GM18951 (cell line): ENCODE measurements around the gene FAAP20.

Experiments
- POLR2A ChIP-seq: IDR thresholded peaks from 4 replicates; pipeline ENCODE4 v1.6.1; 2011; ENCODE audit warnings: mild to moderate bottlenecking; ENCODE audit not compliant: insufficient read length, insufficient read depth; ENCODE audit errors: extremely low read depth
- in situ Hi-C: fragments of 300-500 bp; cut with MboI; formaldehyde crosslinking; loops from one replicate; pipeline ENCODE4 v1.12.0; 2022; ENCODE audit warnings: low sequenced_read_pairs, mixed read lengths, inconsistent platforms; ENCODE audit not compliant: unreplicated experiment

Gene FAAP20

DNA sequence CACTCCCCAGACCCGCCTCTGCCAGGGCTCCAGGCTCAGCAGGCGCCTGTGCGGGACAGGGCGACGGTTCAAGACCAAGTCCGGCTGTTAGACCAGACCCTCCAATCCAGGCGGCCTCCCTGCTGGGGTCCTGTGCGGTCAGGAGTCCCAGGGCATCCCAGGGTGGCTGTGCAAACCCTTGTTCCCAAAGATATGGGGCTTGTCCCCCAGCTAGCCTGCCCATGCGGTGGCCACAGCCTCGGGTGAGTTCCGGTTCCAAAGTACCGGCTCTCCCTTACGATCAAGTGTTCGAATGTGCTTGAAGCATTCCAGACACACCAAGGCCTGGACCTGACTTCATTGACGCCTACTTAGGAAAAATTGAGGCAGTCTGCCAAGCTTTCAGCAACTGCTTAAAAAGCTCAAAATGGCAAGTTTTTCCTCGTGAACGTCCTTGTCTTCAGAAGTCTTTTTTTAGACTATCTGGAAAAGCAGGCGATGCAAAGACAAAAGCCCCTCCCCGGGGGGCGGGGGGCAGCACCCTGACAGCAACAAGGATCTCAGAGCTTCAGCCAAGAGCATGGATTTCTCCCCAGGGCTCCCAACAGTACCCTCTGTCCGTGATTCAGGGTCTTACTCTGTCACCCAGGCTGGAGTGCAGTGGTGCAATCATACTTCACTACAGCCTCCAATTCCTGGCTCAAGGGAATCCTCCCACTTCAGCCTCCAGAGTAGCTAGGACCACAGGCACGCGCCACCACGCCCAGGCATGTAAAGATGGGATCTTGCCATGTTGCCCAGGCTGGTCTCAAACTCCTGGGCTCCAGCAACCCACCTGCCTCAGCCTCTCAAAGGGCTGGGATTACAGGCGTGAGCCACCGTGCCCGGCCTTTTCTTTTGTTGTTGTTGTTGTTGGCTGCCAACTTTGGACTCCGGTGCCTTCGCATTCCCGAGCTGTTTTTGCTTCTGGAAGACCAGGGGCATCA, 2.3 kb downstream of the FAAP20 start:
- no peak for TF ChIP-seq POLR2A
- in situ Hi-C loops = loop anchor here (25.0 kb wide), 2 partner anchors 370 to 595 kb away; partner anchors contain the start of gene TNFRSF14

DNA sequence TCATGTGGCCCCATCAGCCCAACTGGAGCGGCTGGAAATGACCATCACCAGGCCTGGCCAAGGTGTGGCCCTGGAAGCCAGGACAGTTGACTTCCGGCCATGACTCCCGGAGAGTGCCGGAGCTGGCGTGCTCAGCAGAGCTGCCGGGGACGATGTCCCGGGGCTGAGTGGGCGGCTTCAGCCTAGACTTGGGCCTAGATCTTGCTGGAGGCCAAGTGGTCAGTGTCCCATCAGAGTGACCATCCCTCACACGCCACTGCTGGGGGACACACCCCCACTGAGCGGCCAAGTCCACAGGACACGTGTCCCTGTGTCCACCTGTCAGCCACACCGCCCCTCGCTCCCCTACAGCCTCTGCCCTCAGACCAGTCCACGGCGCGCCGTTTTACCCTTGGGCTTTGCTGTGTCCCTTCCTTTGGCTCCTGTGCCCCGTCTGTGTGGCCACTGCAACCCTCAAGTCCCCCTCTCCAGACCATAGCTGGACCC, 4.0 kb downstream of the FAAP20 start:
- no peak for TF ChIP-seq POLR2A
- in situ Hi-C loops = loop anchor here (25.0 kb wide), 2 partner anchors 372 to 597 kb away; partner anchors contain the start of gene TNFRSF14

DNA sequence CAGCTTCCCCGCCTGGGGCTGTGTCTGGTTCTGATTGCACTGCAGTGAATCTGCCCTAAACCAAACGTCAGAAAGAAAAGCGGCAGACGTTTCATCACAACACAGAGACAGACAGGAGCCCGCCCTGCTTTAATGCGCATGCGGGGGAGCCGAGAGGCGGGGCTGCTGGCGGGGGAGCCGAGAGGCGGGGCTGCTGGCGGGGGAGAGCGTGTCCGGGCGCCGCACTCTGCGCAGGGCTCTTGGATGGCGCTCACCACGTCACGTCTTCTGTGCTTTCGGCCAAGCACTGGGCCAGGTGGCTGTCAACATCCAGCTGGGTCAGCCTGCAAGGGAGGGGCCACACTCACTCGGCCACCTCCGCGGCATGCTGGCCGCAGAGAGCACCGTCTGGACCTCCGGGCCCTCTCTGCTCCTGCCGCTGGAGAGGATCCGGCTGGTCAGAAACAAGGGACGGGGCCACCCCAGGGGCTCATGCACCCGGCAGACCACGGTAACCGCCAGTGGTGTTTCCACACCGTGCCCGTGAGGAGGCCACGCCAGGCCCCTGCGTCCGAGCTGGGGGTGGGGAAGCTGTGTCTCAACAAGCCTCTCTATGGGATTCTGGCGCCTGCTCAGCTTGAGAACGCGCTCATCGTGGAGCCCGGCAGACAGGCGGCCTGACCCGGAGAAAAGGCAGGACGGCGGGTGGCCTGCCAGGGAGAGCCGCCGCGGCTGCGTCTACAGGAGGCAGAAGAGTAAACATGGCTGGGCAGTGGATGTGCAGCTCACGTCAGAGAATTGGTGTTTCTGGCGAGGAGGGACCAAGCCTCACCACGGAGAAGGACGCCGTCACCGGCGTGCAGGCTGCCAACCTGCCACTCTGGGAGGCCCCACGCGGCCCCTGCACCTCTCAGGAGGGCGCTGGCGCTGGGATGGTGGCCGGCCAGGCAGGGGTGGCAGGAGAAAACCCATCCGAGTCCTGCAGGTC, 4.8 kb downstream of the FAAP20 start:
- TF ChIP-seq POLR2A = peak; percentile 31
- in situ Hi-C loops = loop anchor here (5.0 to 25.0 kb wide), 3 partner anchors 208 to 598 kb away; partner anchors contain the start of gene TNFRSF14

DNA sequence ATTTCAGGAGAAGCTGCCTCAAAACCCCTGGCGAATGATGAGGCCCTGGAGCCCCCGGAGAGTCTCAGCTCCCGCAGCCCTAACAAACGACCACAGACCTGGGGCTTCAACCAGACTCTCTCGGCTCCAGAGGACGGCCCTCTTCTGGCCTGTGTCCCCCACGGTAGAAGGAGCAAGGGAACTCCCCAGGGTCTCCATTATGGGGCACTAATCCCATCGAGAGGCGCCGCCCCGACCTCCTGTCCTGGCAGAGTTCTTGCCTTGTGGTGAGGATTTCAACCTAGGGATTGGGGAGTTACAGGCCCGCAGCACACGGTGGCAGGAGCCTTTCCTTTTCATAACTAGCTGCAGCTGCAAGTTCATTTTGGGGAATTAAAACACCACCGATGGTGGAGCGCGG, 6.2 kb downstream of the FAAP20 start:
- in situ Hi-C loops = loop anchor here (5.0 to 25.0 kb wide), 3 partner anchors 209 to 599 kb away; partner anchors contain the start of gene TNFRSF14
- TF ChIP-seq POLR2A = no peak

DNA sequence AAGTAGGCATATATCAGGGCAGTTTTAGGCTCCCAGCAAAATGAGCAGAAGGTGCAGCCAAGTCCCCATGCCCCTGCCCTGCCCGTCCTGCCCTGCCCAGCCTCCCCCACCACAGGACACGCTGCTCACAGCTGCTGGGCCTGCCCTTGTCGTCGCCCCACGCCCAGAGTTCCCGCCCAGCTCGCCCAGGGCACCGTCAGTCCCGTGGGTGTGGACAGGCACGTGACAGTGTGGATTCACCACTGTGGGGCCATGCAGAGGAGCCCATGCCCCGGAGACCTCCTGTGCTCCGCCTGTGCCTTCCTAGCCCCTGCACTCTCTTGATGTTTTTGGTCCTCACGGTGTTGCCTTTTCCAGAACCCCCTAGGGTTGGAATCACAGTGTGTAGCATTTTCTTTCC, 7.0 kb downstream of the FAAP20 start:
- in situ Hi-C loops = loop anchor here (5.0 to 25.0 kb wide), 3 partner anchors 210 to 600 kb away; partner anchors contain the start of gene TNFRSF14
- TF ChIP-seq POLR2A = no peak

DNA sequence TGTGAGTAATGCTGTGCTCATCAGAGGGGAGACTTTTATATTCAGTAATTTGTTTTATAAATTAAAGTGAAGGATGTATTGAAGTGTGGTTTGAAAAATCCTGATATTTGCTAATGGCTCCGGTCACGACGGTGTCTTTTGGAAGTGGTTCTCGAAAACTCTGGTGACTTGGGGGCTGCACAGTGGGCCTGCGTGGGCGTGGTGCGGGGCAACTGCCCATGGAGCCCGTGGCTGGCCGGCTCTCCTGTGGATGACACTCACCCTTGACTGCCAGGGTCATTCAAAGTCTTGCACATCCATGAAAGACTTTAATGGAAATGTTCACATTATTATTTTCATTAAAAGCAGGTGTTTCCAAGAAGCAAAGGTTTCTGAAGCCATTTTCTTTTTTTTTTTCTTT, 7.7 kb downstream of the FAAP20 start:
- no peak for TF ChIP-seq POLR2A
- in situ Hi-C loops = loop anchor here (5.0 to 25.0 kb wide), 3 partner anchors 210 to 600 kb away; partner anchors contain the start of gene TNFRSF14

DNA sequence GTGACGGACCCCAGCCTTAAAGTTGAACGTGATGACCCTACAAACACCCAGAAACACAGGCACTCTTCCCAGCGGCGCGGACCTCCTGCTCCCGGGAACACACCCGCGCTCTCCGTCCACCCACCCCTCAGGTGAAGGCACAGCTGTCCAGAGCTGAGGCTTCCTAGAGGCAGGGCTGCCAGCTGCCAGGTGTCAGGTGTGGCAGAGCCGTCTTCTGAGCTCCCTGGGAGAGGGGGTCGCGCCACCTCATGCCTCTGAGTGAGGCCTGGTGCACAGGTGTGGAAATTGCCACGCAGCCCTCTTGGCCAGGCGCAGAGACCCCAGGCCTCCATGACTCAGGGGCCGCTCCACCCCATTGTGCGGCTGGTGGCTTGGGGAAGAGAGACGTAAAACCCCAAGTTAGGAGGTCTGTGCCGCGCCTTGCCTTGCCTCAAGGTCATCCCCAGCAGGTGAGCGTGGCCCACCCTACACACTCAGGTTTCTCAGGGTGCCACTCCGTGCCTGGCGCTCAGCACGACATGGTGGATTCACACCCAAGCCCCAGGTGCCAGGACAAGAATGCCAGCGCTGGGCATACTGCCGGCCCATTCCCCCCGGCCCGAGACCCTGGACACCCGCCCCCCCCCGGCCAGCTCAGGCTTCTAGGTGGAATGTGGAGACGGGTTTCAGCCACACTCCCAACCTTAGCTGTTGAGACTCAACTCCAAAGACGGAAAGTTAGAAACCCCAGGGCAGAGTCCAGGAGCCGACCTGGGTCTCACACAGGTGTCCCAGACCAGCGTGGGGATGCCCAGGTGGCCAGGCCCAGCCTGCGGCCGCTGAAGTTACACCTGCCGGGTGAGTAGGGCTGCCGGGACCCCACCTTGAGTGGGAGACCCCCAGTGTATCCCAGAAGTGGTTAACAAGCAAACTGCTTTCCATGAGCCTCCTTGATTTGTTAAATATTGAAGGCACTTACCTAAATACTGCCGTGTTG, 8.4 kb downstream of the FAAP20 start:
- in situ Hi-C loops = loop anchor here (5.0 to 25.0 kb wide), 3 partner anchors 211 to 601 kb away; partner anchors contain the start of gene TNFRSF14
- TF ChIP-seq POLR2A = no peak

DNA sequence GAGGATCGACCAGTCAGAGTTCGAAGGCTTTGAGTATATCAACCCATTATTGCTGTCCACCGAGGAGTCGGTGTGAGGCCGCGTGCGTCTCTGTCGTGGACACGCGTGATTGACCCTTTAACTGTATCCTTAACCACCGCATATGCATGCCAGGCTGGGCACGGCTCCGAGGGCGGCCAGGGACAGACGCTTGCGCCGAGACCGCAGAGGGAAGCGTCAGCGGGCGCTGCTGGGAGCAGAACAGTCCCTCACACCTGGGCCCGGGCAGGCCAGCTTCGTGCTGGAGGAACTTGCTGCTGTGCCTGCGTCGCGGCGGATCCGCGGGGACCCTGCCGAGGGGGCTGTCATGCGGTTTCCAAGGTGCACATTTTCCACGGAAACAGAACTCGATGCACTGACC, 9.6 kb downstream of the FAAP20 start:
- no peak for TF ChIP-seq POLR2A
- in situ Hi-C loops = loop anchor here (5.0 to 25.0 kb wide), 3 partner anchors 212 to 602 kb away; partner anchors contain the start of gene TNFRSF14

DNA sequence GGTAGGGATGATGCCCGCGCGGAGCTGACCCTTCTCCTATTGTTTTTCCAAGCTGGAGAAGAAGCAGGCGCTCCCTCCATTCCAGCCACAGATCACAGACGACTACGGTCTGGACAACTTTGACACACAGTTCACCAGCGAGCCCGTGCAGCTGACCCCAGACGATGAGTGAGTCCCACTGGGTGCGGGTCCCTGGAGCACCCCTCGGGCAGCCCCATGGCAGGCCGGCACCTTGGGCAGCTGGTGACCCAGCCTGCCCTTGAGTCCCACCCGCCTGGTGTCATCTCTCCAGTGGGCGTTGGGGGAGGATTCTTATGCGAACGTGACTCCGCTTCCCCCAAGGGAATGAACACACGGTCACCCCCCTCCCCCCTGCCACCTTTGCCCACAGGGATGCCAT, 10.0 kb downstream of the FAAP20 start:
- TF ChIP-seq POLR2A = no peak
- in situ Hi-C loops = loop anchor here (25.0 kb wide), 2 partner anchors 378 to 603 kb away; partner anchors contain the start of gene TNFRSF14

DNA sequence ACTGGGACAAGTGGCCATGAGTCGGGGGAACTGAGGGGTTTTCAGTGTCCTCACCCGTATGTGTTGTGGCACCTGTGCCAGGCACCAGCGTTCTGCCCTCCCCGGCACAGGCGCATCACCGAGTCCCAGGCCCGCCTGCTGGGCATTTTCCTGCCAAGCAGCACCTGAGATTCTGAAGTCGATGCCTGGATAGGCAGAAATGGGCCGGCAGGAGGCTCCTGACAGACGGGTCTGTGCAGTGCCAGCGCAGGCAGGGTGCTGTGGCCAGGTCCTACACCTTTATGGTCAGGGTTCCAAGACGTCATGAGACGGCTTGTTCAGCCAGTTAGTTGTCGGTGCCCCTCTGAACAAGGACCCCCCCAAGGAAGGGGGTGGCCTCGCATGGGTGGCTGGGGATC, 10.6 kb downstream of the FAAP20 start:
- TF ChIP-seq POLR2A = no peak
- in situ Hi-C loops = loop anchor here (25.0 kb wide), 2 partner anchors 378 to 603 kb away; partner anchors contain the start of gene TNFRSF14

DNA sequence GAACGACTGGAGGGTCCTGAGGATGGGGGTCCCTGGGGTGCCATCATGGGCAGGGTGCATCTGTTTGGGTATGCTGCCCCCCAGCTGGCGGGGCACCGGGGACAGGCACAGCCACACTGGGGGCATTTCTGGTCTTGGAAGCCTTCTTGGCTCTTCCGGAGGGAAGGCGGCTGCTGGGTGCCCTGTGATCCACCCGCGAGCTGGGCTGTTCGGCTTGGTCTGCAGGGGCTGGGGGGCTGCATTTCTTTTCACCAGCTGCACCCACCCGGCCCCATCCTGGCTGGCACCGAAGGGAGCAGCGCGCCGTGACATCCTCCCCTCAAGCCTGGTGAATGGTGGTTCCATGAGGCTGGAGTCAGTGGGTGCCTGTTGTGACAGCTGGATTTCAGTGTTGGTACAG, 12.2 kb downstream of the FAAP20 start:
- no peak for TF ChIP-seq POLR2A
- in situ Hi-C loops = loop anchor here (25.0 kb wide), 2 partner anchors 380 to 605 kb away; partner anchors contain the start of gene TNFRSF14

DNA sequence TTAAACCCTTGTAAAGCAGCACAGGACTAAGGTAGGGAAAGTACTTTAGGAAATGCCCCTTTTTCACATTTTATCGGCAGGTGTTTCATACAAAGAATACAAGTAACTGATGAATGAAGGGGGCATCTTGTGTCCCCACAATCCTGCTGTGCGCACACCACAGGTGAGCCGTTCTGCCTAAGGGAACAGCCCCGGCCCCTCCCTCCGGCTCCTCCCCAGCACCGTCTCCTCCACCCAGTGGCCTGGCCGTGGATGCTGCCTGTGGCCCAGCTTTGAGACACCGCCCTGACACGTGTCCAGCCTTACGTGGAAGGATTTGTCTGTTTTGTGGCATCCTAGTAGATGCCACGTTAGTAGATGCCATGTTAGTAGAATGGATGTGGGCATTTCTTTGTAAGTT, 12.8 kb downstream of the FAAP20 start:
- no peak for TF ChIP-seq POLR2A
- in situ Hi-C loops = loop anchor here (25.0 kb wide), 2 partner anchors 381 to 606 kb away; partner anchors contain the start of gene TNFRSF14
